IPS-NIHi7 (cell line): ENCODE data around the gene C20orf141.

Source experiments
- DNase-seq: peaks from one replicate; pipeline ENCODE4 v3.0.0; 2012; ENCODE audit warnings: mixed read lengths; ENCODE audit errors: extremely low spot score

C20orf141 gene

DNA sequence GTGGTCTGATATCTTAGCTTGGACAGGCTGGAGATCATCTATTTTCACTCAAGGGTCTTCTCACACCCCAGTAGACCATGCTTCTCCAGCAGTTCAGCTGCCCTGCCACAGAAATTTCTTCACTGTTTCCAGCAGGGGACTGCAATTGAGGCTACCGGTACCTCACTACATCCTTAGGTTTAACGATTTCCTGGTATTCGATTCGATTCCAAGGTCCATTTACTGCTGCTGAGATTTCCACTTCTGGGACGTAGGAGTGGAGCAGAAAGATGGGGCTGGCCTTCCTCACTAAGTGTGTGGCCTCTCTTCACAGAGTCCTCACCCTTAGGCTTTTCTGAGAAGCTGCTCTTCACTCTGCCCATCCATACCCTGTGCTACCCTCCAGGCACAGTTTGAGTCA is 31.9 kb downstream of the C20orf141 start:
- no peak for DNase-seq

DNA sequence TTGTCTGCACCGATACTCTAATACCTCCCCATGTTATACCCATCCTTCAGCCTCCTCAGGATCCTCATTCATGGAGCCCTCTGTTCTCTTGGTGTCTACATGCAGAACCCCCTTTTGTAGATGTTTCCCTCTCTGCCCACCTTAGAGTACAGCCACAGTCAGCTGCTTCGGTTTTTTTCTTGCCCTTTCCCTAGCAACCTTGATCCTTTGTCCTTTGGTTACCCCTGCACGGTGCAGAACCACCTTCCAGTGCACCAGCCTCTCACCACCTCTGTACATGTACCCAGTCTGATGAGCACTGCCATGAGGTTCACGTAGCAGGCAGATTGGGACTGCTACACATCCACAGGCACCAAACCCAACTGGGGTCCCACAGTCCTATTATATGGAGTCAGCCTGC is 33.0 kb downstream of the C20orf141 start:
- DNase-seq, result no peak

DNA sequence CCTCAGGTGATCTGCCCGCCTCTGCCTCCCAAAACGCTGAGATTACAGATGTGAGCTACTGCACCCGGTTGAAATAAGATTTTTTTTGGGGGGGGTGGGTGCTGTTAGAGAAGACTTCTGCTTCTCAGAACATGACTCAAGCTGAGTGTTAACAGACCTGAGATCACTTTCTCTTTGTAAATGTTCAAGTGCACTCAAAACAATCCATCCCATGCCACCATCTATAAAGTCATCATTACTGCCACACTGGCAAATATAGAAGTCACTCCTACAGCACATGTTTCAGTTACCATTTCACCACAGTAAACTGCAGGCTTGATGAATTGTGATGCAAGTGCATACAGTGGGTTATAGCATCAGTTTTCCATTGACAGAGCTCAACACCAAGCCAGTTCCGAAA is 34.7 kb downstream of the C20orf141 start:
- no peak for DNase-seq

DNA sequence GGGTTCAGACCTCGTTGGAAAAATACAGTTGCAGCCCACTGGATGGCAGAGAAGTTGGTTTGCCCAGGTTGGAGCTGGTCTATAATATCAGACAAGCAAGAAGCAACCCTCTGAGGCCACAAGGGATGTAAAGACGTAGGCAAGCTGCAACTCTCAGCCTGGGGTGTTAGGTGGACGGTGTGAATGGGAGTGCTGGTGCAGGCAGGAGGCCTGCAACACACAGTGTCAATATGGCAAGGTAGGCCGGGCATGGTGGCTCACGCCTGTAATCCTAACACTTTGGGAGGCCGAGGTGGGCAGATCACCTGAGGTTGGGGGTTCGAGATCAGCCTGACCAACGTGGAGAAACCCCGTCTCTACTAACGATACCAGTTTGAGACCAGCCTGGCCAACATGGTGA is 36.3 kb downstream of the C20orf141 start:
- no peak for DNase-seq

DNA sequence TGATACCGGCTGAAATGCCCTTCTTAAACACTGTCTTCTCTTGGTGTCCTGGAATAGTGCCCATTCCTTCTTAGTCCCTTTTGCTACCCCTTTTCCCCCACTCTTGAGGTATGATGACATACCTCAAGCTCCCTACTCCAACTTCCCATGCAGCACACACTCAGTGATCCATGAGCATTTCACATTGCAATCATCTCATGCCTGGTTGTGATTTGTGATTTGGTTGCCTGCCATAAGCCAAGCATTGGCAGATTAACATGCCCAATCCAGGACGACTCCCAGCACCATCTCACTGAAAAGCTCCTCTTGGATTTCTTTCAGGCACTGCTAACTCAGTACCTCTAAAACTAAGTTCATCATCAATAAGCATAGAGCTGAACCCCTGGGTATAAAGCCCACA is 43.8 kb downstream of the C20orf141 start:
- no peak for DNase-seq

DNA sequence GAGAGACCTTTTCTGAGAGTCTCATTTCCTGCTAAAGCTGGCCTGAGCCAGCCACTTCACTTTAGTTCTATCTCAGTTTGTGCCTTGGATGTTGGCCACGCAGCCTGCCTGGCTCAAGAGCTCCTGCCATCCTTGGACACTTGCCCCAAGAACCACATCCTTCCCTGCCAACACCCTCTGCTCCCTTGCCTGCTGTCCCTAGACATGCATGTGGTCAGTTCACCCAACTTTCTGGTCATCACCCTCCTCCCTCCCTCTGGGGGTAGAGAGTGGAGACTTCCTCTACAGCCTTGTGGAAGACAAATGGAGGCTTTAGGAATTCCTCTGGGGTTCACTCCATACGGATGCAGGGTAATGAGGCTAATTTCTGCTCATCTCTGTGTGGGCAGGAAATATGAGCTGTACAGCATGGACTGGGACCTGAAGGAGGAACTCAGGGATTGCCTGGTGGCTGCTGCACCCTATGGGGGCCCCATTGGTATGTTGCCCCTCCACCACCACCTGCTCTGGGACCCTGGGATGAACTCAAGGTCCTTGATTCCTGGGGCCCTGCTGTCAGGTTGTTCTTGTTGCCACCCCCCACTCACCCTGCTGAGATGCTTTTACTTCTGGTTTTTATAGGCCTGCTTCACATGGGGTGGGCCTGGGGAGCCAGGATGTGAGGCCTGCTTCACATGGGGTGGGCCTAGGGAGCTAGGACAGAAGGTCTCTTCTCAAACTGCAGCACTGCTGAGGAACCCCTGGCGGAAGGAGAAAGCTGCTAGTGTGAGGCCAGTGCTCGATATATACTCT is 44.7 kb downstream of the C20orf141 start:
- DNase-seq, result no peak

DNA sequence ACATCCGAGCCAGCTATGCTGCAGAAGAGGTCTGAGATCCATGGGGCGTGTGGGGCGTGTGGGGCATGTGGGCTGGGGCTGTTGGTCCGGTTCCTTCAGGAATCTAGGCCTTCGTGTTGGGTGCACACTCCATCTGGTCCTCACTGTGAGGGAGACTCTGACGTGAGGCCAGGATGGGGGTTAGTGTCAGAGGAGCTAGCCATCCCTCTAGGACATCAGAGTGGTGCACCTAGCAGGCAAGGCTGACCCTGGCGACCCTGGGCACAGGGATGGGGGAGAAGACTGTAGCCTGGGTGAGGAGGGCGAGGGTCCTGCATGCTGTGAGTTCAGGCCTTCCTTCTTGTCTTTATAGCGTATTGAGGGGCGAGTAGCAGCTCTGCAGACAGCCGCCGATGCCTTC is 49.8 kb downstream of the C20orf141 start:
- DNase-seq, result no peak

DNA sequence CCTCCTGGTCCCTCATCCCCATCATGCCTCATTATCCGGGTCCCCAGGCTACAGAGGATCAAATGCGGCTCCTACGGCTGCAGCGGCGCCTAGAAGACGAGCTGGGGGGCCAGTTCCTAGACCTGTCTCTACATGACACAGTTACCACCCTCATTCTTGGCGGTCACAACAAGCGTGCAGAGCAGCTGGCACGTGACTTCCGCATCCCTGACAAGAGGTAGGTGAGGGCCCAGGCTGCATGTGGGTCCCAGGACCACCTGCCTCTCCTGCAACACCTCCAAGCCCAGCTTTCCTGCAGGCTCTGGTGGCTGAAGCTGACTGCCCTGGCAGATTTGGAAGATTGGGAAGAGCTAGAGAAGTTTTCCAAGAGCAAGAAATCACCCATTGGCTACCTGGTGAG is 50.3 kb downstream of the C20orf141 start:
- no peak for DNase-seq
